Activated CD4-positive, alpha-beta memory T cell treated with anti-CD3 and anti-CD28 coated beads, Interleukin-2, amount 10 ng/mL, durations not matched to agents 7 days and 5 days (primary cell): ENCODE data around the gene HTT. TPM values are rescaled to one million over a fixed set of nuclear protein-coding genes. Genes with fewer than 3 reads are reported as not detected.

ENCODE experiments used
- CTCF ChIA-PET: fragments of 350-600 bp; sonication (Branson Sonifier 250); formaldehyde crosslinking; loops from one replicate; lab custom pipeline; 2021; ENCODE audit warnings: antibody characterized with exemption, inconsistent platforms; lab: Charles Lee
- POLR2A ChIA-PET: fragments of 350-600 bp; sonication (Branson Sonifier 250); formaldehyde crosslinking; loops from one replicate; lab custom pipeline; 2021; ENCODE audit warnings: antibody characterized with exemption; lab: Charles Lee
- DNase-seq: peaks from one replicate; pipeline ENCODE4 v3.0.0-alpha.2; 2020
- H3K27ac Mint-ChIP-seq: one replicate; pipeline ENCODE4 v1.8.0; 2021; ENCODE audit warnings: mild to moderate bottlenecking, mixed read lengths
- H3K27me3 Mint-ChIP-seq: one replicate; pipeline ENCODE4 v1.8.0; 2021; ENCODE audit warnings: mixed read lengths
- H3K36me3 Mint-ChIP-seq: one replicate; pipeline ENCODE4 v1.8.0; 2021; ENCODE audit warnings: low read depth, mixed read lengths
- H3K4me1 Mint-ChIP-seq: one replicate; pipeline ENCODE4 v1.8.0; 2021; ENCODE audit warnings: mixed read lengths
- H3K4me3 Mint-ChIP-seq: one replicate; pipeline ENCODE4 v1.8.0; 2021; ENCODE audit warnings: mild to moderate bottlenecking, mixed read lengths
- H3K9me3 Mint-ChIP-seq: one replicate; pipeline ENCODE4 v1.8.0; 2021; ENCODE audit warnings: mixed read lengths
- total RNA-seq, 2 experiments: library from RNA; stranded (reverse); gene quantifications; one replicate each; pipeline ENCODE4 v1.2.3, GENCODE V29; 2021

Gene HTT
- total RNA-seq, 2 experiments from 2014 or later = 50.7 to 54.9 TPM

GRCh38 chr4:3106339-3107186, 32.1 kb downstream of the HTT start:
- Mint-ChIP-seq H3K36me3 (peaks cover 35% of the 10 kb centered on the region), H3K4me3 (no peak overlapping the region), H3K27me3 (no peaks in the 10 kb centered on the region), H3K27ac (peak overlapping the region; percentile 52), H3K9me3 (no peaks in the 10 kb centered on the region), H3K4me1 (peaks cover 11% of the 10 kb centered on the region)
- ChIA-PET POLR2A (interaction anchor here (0.6 kb wide), 1 partner anchor 399 kb away, joined by 3 read pairs; no protein-coding TSS in a partner anchor), CTCF (interaction anchor here (0.6 to 3.4 kb wide), 21 partner anchors 9 to 1294 kb away, joined by 3 to 30 read pairs (median 4); partner anchors contain the start of gene HGFAC)
- DNase-seq = peak; percentile 87

GRCh38 chr4:3107271-3107670, 32.8 kb downstream of the HTT start:
- POLR2A ChIA-PET = interaction anchor here (0.6 kb wide), 1 partner anchor 398 kb away, joined by 3 read pairs; no protein-coding TSS in a partner anchor
- H3K27ac Mint-ChIP-seq = no peak overlapping the region
- H3K9me3 Mint-ChIP-seq = no peaks in the 10 kb centered on the region
- CTCF ChIA-PET = interaction anchor here (0.5 to 3.4 kb wide), 23 partner anchors 9 to 373 kb away, joined by 3 to 30 read pairs (median 4); partner anchors contain the start of gene HGFAC
- H3K36me3 Mint-ChIP-seq = peaks cover 33% of the 10 kb centered on the region
- H3K4me1 Mint-ChIP-seq = peaks cover 6% of the 10 kb centered on the region
- no peak overlapping the region for H3K4me3 Mint-ChIP-seq
- no peaks in the 10 kb centered on the region for H3K27me3 Mint-ChIP-seq
- DNase-seq = no peak

- ChIA-PET CTCF (interaction anchor here (0.5 to 3.4 kb wide), 20 partner anchors 10 to 373 kb away, joined by 3 to 30 read pairs (median 4); partner anchors contain the start of gene HGFAC), POLR2A (no interaction called here)
- Mint-ChIP-seq H3K27ac (no peak overlapping the region), H3K9me3 (no peaks in the 10 kb centered on the region), H3K4me3 (no peak overlapping the region), H3K4me1 (peaks cover 6% of the 10 kb centered on the region), H3K27me3 (no peaks in the 10 kb centered on the region), H3K36me3 (peaks cover 32% of the 10 kb centered on the region)
- no peak for DNase-seq
These were observed 33.2 kb downstream of the HTT start for GRCh38 chr4:3107691-3108121.

GRCh38 chr4:3108211-3108610, 33.7 kb downstream of the HTT start:
- Mint-ChIP-seq H3K4me3 (no peak overlapping the region), H3K27ac (no peak overlapping the region), H3K27me3 (no peaks in the 10 kb centered on the region), H3K36me3 (peaks cover 30% of the 10 kb centered on the region), H3K4me1 (peaks cover 6% of the 10 kb centered on the region), H3K9me3 (no peaks in the 10 kb centered on the region)
- POLR2A ChIA-PET = no interaction called here
- CTCF ChIA-PET = interaction anchor here (0.9 to 3.4 kb wide), 6 partner anchors 12 to 163 kb away, joined by 3 to 30 read pairs (median 4); no protein-coding TSS in a partner anchor
- no peak for DNase-seq

GRCh38 chr4:3111461-3111860, 37.0 kb downstream of the HTT start:
- ChIA-PET POLR2A (no interaction called here), CTCF (no interaction called here)
- H3K4me1 Mint-ChIP-seq = peaks cover 3% of the 10 kb centered on the region
- H3K9me3 Mint-ChIP-seq = no peaks in the 10 kb centered on the region
- H3K27ac Mint-ChIP-seq = no peak overlapping the region
- H3K4me3 Mint-ChIP-seq = no peak overlapping the region
- H3K27me3 Mint-ChIP-seq = no peaks in the 10 kb centered on the region
- DNase-seq = no peak
- peaks cover 32% of the 10 kb centered on the region for H3K36me3 Mint-ChIP-seq

- no peak for DNase-seq
- H3K9me3 Mint-ChIP-seq = no peaks in the 10 kb centered on the region
- CTCF ChIA-PET = no interaction called here
- no peaks in the 10 kb centered on the region for H3K27me3 Mint-ChIP-seq
- peaks cover 31% of the 10 kb centered on the region for H3K36me3 Mint-ChIP-seq
- H3K27ac Mint-ChIP-seq = no peak overlapping the region
- H3K4me3 Mint-ChIP-seq = no peak overlapping the region
- no peaks in the 10 kb centered on the region for H3K4me1 Mint-ChIP-seq
- POLR2A ChIA-PET = interaction anchor here (0.8 kb wide), 1 partner anchor 25 kb away, joined by 3 read pairs; no protein-coding TSS in a partner anchor
These were observed 37.7 kb downstream of the HTT start for GRCh38 chr4:3112201-3112600.

GRCh38 chr4:3112609-3113469, 38.4 kb downstream of the HTT start:
- ChIA-PET CTCF (interaction anchor here (0.6 kb wide), 1 partner anchor 85 kb away, joined by 5 read pairs; no protein-coding TSS in a partner anchor), POLR2A (interaction anchor here (0.6 to 0.8 kb wide), 2 partner anchors 24 to 181 kb away, joined by 3 read pairs; no protein-coding TSS in a partner anchor)
- no peak overlapping the region for H3K27ac Mint-ChIP-seq
- DNase-seq = no peak
- peaks cover 24% of the 10 kb centered on the region for H3K36me3 Mint-ChIP-seq
- no peak overlapping the region for H3K4me3 Mint-ChIP-seq
- H3K27me3 Mint-ChIP-seq = no peaks in the 10 kb centered on the region
- H3K9me3 Mint-ChIP-seq = no peaks in the 10 kb centered on the region
- H3K4me1 Mint-ChIP-seq = no peaks in the 10 kb centered on the region

GRCh38 chr4:3114377-3114776, 39.9 kb downstream of the HTT start:
- no peak for DNase-seq
- Mint-ChIP-seq H3K4me3 (no peak overlapping the region), H3K36me3 (peaks cover 21% of the 10 kb centered on the region), H3K9me3 (no peaks in the 10 kb centered on the region), H3K27ac (no peak overlapping the region), H3K27me3 (no peaks in the 10 kb centered on the region), H3K4me1 (no peaks in the 10 kb centered on the region)
- ChIA-PET CTCF (interaction anchor here (0.9 kb wide), 1 partner anchor 21 kb away, joined by 3 read pairs; no protein-coding TSS in a partner anchor), POLR2A (no interaction called here)

- no peaks in the 10 kb centered on the region for H3K27me3 Mint-ChIP-seq
- H3K4me1 Mint-ChIP-seq = no peaks in the 10 kb centered on the region
- peaks cover 21% of the 10 kb centered on the region for H3K36me3 Mint-ChIP-seq
- H3K27ac Mint-ChIP-seq = no peak overlapping the region
- no peak for DNase-seq
- ChIA-PET CTCF (interaction anchor here (0.9 to 1.8 kb wide), 2 partner anchors 9 to 19 kb away, joined by 3 read pairs; no protein-coding TSS in a partner anchor), POLR2A (no interaction called here)
- H3K4me3 Mint-ChIP-seq = no peak overlapping the region
- no peaks in the 10 kb centered on the region for H3K9me3 Mint-ChIP-seq
These were observed 41.3 kb downstream of the HTT start for GRCh38 chr4:3115637-3116270.

GRCh38 chr4:3116955-3117354, 42.5 kb downstream of the HTT start:
- CTCF ChIA-PET = interaction anchor here (1.8 kb wide), 1 partner anchor 10 kb away, joined by 3 read pairs; no protein-coding TSS in a partner anchor
- Mint-ChIP-seq H3K9me3 (no peaks in the 10 kb centered on the region), H3K4me1 (peaks cover under 1% of the 10 kb centered on the region), H3K27ac (no peak overlapping the region), H3K27me3 (no peaks in the 10 kb centered on the region), H3K4me3 (no peak overlapping the region), H3K36me3 (peaks cover 25% of the 10 kb centered on the region)
- POLR2A ChIA-PET = no interaction called here
- DNase-seq = no peak

- Mint-ChIP-seq H3K9me3 (no peaks in the 10 kb centered on the region), H3K27me3 (no peaks in the 10 kb centered on the region), H3K36me3 (peaks cover 30% of the 10 kb centered on the region), H3K27ac (no peak overlapping the region), H3K4me3 (no peak overlapping the region), H3K4me1 (peaks cover 6% of the 10 kb centered on the region)
- ChIA-PET CTCF (no interaction called here), POLR2A (no interaction called here)
- no peak for DNase-seq
These were observed 43.8 kb downstream of the HTT start for GRCh38 chr4:3118312-3118711.

GRCh38 chr4:3119464-3119863, 45.0 kb downstream of the HTT start:
- no peaks in the 10 kb centered on the region for H3K9me3 Mint-ChIP-seq
- ChIA-PET CTCF (interaction anchor here (2.1 kb wide), 1 partner anchor 12 kb away, joined by 10 read pairs; no protein-coding TSS in a partner anchor), POLR2A (no interaction called here)
- H3K27ac Mint-ChIP-seq = no peak overlapping the region
- H3K36me3 Mint-ChIP-seq = peaks cover 31% of the 10 kb centered on the region
- DNase-seq = no peak
- peaks cover 6% of the 10 kb centered on the region for H3K4me1 Mint-ChIP-seq
- no peaks in the 10 kb centered on the region for H3K27me3 Mint-ChIP-seq
- H3K4me3 Mint-ChIP-seq = no peak overlapping the region
